BE2C (cell line): ENCODE data around the gene SORBS2.

Source experiments
- DNase-seq: peaks from one replicate; pipeline ENCODE4 v3.0.0-alpha.2; 2020
- H3K27me3 ChIP-seq: fragments of 250-450 bp; sonication (Bioruptor Pico); 2 replicates; pipeline ENCODE4 v1.5.1; 2020; ENCODE audit warnings: mild to moderate bottlenecking
- H3K36me3 ChIP-seq: fragments of 250-450 bp; sonication (Bioruptor Pico); 2 replicates; pipeline ENCODE4 v1.5.1; 2020; ENCODE audit warnings: mild to moderate bottlenecking
- H3K4me1 ChIP-seq: fragments of 250-450 bp; sonication (Bioruptor Pico); 2 replicates; pipeline ENCODE4 v1.5.1; 2020
- H3K4me3 ChIP-seq: 2 replicates; pipeline ENCODE4 v1.5.1; 2011; ENCODE audit warnings: low read depth, low read length
- H3K9me3 ChIP-seq: fragments of 250-450 bp; sonication (Bioruptor Pico); 2 replicates; pipeline ENCODE4 v1.5.1; 2020
- CTCF ChIP-seq: IDR thresholded peaks from 2 replicates; pipeline ENCODE4 v1.5.1; 2012; ENCODE audit warnings: mild to moderate bottlenecking, low read depth, low read length

SORBS2 gene

GRCh38 chr4:185679523-185679922 lies 132.5 kb downstream of the SORBS2 start:
- no peak for TF ChIP-seq CTCF
- Histone ChIP-seq H3K36me3 (no peaks in the 10 kb centered on the region), H3K4me3 (no peak overlapping the region), H3K27me3 (no peaks in the 10 kb centered on the region), H3K9me3 (no peaks in the 10 kb centered on the region), H3K4me1 (peaks cover 13% of the 10 kb centered on the region)
- DNase-seq: no peak

GRCh38 chr4:185677637-185678314 lies 134.2 kb downstream of the SORBS2 start:
- Histone ChIP-seq H3K36me3 (no peaks in the 10 kb centered on the region), H3K27me3 (no peaks in the 10 kb centered on the region), H3K9me3 (no peaks in the 10 kb centered on the region), H3K4me1 (peaks cover 19% of the 10 kb centered on the region), H3K4me3 (no peak overlapping the region)
- no peak for DNase-seq
- no peak for TF ChIP-seq CTCF

- Histone ChIP-seq H3K4me1 (peaks cover 14% of the 10 kb centered on the region), H3K36me3 (no peaks in the 10 kb centered on the region), H3K4me3 (no peak overlapping the region), H3K9me3 (no peaks in the 10 kb centered on the region), H3K27me3 (no peaks in the 10 kb centered on the region)
- no peak for TF ChIP-seq CTCF
- DNase-seq: no peak
Measured at GRCh38 chr4:185672618-185673017, 139.4 kb downstream of the SORBS2 start.

DNA sequence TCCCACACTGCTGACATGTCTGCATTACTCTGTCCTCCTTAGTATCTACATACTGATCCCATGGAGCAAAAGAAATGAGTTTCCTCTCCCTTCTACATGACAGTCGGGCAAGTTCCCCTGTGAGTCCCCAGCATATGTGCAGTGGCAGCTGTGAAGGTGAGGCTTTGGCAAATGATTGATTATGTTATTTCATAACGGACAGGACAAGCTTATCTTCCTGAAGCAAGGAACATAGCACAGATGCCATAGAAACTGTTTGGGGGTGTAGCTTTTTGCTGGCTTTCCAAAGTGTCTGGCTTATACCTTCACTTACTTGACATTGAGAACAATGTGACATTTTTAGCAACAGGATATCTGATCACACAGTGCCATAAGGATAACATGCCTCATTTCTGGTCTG lies 139.8 kb downstream of the SORBS2 start:
- DNase-seq: no peak
- H3K4me3 ChIP-seq: no peak overlapping the region

DNA sequence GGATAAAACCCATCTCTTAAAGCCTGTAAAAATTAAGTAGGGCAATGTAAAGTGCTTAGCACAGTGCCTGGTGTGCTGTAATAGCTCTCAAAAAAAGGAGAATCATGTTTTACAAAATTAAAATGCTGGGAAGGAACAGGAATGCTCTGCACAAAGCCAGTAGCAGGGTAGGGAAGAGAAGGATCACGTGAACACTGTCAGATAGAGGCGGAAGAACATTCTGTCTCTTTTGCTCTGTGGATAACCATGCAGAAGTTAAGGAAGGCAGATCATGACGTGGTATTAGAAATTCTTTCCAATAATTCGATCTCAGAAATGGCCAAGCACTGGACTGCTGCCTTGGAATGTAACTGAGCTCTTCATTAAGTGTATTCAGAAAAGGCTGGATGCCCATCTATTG lies 140.5 kb downstream of the SORBS2 start:
- H3K36me3 ChIP-seq: no peaks in the 10 kb centered on the region
- no peak for DNase-seq
- H3K4me1 ChIP-seq: peaks cover 11% of the 10 kb centered on the region; the same call in 1 of the 2 replicates
- no peak for TF ChIP-seq CTCF
- no peak overlapping the region for H3K4me3 ChIP-seq
- H3K9me3 ChIP-seq: no peaks in the 10 kb centered on the region
- no peaks in the 10 kb centered on the region for H3K27me3 ChIP-seq

More for the DNA sequence above, 139.8 kb downstream of the SORBS2 start:
- TF ChIP-seq CTCF: no peak
- Histone ChIP-seq H3K27me3 (no peaks in the 10 kb centered on the region), H3K4me1 (peaks cover 11% of the 10 kb centered on the region), H3K9me3 (no peaks in the 10 kb centered on the region), H3K36me3 (no peaks in the 10 kb centered on the region)

DNA sequence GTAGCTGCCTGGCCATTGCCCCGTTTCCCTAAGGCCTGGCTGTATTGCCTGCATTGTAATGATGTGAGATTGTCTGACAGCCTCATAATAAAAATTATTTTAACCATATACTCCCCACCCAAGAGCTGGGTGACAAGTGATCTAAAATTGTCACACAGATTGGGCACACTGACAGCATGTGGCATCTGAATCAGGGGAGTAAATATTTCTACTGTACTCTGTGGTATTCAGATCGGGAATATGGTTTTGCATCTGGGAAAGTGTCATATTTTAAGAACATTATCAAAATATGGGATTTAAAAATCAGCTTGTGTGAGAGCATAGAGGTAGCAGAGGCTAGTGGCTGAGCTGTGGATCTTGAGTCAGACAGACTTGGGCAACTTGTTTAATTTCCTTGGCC lies 140.9 kb downstream of the SORBS2 start:
- no peaks in the 10 kb centered on the region for H3K36me3 ChIP-seq
- DNase-seq: no peak
- TF ChIP-seq CTCF: no peak

More for the DNA sequence above, 140.9 kb downstream of the SORBS2 start:
- Histone ChIP-seq H3K27me3 (no peaks in the 10 kb centered on the region), H3K4me1 (peaks cover 11% of the 10 kb centered on the region; the same call in 1 of the 2 replicates), H3K9me3 (no peaks in the 10 kb centered on the region), H3K4me3 (no peak overlapping the region)
